Duodenal mucosa (tissue), 2 donors: Measurements from ENCODE around the gene ZNF845.
"Not testable (repeated sequence)": the region's sequence is repeated elsewhere in the genome, so short reads cannot be mapped to it uniquely, and the experiment has no call there.

Experiments used
- H3K27ac ChIP-seq: one replicate; pipeline ENCODE4 v1.7.0; 2013; ENCODE audit warnings: low read depth, low read length
- H3K27me3 ChIP-seq, 2 donors: one replicate each; pipeline ENCODE4 v1.7.0; 2013; ENCODE audit warnings: low read length in 2 of 2, control low read depth in 1 of 2; ENCODE audit not compliant: insufficient read depth in 2 of 2, control insufficient read depth in 1 of 2
- H3K36me3 ChIP-seq, 2 donors: one replicate each; pipeline ENCODE4 v1.7.0; 2013; ENCODE audit warnings: low read length in 2 of 2, control low read depth in 1 of 2; ENCODE audit not compliant: insufficient read depth in 2 of 2, control insufficient read depth in 1 of 2
- H3K4me1 ChIP-seq, 2 donors: one replicate each; pipeline ENCODE4 v1.7.0; 2013; ENCODE audit warnings: low read length in 2 of 2, control low read depth in 1 of 2; ENCODE audit not compliant: insufficient read depth in 2 of 2, control insufficient read depth in 1 of 2
- H3K4me3 ChIP-seq, 2 donors: one replicate each; pipeline ENCODE4 v1.7.0; 2013; ENCODE audit warnings: low read length in 2 of 2, low read depth in 1 of 2
- H3K9ac ChIP-seq, 2 donors: one replicate each; pipeline ENCODE4 v1.7.0; 2013; ENCODE audit warnings: low read length in 2 of 2, low read depth in 1 of 2
- H3K9me3 ChIP-seq, 2 donors: one replicate each; pipeline ENCODE4 v1.7.0; 2013; ENCODE audit warnings: low read length in 2 of 2, control low read depth in 1 of 2; ENCODE audit not compliant: control insufficient read depth in 1 of 2

The ZNF845 gene

DNA sequence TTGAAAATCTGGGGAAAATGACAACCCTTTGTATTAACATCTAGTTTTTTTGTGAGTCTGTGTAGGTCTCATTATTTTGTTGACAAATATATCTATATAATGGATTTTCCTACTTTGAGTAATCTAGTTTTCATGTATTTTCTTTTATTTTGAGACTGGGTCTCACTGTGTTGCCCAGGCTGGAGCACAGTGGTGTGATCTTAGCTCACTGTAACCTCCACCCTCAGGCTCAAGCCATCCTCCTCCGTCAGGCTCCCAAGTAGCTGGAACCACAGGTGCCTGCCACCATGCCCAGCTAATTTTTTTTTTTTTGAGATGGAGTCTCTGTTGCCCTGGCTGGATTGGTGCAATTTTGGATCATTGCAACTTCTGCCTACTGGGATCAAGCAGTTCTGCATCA, 41.2 kb downstream of the ZNF845 start:
- Histone ChIP-seq H3K36me3 (peaks cover 19 to 64% of the 10 kb centered on the region in 2 donors), H3K27me3 (no peaks in the 10 kb centered on the region), H3K4me3 (no peak overlapping the region), H3K9me3 (peaks cover 14 to 20% of the 10 kb centered on the region in 2 donors), H3K4me1 (no peaks in the 10 kb centered on the region), H3K27ac (no peak overlapping the region), H3K9ac (no peak overlapping the region)

DNA sequence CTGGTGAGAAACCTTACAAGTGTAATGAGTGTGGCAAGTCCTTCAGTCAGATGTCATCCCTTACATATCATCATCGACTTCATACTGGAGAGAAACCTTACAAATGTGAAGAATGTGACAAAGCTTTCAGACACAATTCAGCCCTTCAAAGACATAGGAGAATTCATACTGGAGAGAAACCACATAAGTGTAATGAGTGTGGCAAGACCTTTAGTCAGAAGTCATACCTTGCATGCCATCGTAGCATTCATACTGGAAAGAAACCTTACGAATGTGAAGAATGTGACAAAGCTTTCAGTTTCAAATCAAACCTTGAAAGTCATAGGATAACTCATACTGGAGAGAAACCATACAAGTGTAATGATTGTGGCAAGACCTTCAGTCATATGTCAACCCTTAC, 47.8 kb downstream of the ZNF845 start:
- H3K27me3 ChIP-seq: no peaks in the 10 kb centered on the region
- H3K9ac ChIP-seq: no peak overlapping the region
- H3K27ac ChIP-seq: no peak overlapping the region
- peaks cover 57 to 72% of the 10 kb centered on the region in 2 donors for H3K9me3 ChIP-seq
- peaks cover 35 to 61% of the 10 kb centered on the region in 2 donors for H3K36me3 ChIP-seq
- H3K4me1 ChIP-seq: no peaks in the 10 kb centered on the region
- H3K4me3 ChIP-seq: no peak overlapping the region

DNA sequence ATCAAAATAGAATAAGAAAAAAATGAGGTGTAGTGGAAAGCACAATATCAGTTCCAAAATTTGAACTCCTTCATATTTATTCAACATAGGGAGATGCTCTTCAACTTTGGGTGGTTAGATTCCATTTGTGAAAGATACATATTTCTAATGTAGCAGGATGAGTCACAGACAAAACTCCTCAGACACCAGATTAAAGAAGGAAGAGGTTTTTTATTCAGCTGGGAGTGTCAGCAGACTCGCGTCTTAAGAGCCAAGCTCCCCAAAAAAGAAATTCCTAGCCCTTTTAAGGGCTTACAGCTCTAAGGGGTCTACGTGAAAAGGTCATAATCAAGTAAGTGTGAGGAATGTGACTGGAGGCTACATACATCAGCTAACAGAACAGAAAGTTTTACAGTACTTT, 54.6 kb downstream of the ZNF845 start:
- no peaks in the 10 kb centered on the region for H3K4me1 ChIP-seq
- peaks cover 6 to 11% of the 10 kb centered on the region in 2 donors for H3K36me3 ChIP-seq
- peaks cover 41 to 51% of the 10 kb centered on the region in 2 donors for H3K9me3 ChIP-seq
- no peak overlapping the region for H3K4me3 ChIP-seq
- H3K9ac ChIP-seq: no peak overlapping the region
- no peak overlapping the region for H3K27ac ChIP-seq
- no peaks in the 10 kb centered on the region for H3K27me3 ChIP-seq

DNA sequence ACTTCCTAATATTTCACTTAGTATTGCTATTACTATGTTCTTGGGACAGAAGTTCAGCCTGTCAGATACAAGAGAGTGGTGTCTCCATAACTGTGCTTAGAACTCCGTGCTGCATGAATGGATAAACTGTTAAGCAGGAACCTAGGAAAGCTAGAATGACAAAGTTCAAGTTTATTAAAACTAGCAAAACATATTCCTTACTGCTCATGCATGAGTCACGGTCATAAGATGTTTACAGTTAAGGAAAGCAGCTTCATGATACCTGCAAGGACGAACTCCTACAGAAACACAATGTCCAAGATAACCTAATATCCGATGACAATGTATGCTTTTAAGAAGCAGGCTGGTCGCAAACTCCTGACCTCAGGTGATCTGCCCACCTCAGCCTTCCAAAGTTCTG, 55.4 kb downstream of the ZNF845 start:
- Histone ChIP-seq H3K27me3 (no peaks in the 10 kb centered on the region), H3K9me3 (peaks cover 33 to 43% of the 10 kb centered on the region in 2 donors), H3K36me3 (peaks cover 6 to 11% of the 10 kb centered on the region in 2 donors), H3K4me1 (no peaks in the 10 kb centered on the region), H3K27ac (no peak overlapping the region), H3K4me3 (no peak overlapping the region), H3K9ac (no peak overlapping the region)

DNA sequence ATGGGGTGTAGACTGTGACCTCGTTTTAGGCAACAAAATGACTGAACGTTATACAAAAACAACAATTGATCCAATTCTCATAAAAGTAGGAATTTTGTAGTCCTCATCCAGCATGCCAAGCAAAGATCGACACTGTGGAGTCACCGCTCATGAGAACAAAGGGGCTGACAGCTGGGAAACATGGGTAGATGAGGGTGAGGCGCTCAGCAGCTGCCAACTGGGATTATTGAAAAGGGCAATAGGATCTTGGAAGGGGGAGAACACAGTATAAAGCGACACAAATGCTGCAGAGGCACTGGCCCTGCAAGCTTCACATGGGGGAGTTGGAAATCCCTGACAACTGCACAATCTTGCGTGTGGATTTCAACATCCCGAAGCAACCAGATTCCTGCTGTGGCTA, 56.0 kb downstream of the ZNF845 start:
- H3K9ac ChIP-seq: no peak overlapping the region
- H3K9me3 ChIP-seq: peaks cover 28 to 40% of the 10 kb centered on the region in 2 donors
- no peaks in the 10 kb centered on the region for H3K4me1 ChIP-seq
- H3K36me3 ChIP-seq: peaks cover 6 to 11% of the 10 kb centered on the region in 2 donors
- H3K4me3 ChIP-seq: no peak overlapping the region
- H3K27me3 ChIP-seq: no peaks in the 10 kb centered on the region
- H3K27ac ChIP-seq: no peak overlapping the region

DNA sequence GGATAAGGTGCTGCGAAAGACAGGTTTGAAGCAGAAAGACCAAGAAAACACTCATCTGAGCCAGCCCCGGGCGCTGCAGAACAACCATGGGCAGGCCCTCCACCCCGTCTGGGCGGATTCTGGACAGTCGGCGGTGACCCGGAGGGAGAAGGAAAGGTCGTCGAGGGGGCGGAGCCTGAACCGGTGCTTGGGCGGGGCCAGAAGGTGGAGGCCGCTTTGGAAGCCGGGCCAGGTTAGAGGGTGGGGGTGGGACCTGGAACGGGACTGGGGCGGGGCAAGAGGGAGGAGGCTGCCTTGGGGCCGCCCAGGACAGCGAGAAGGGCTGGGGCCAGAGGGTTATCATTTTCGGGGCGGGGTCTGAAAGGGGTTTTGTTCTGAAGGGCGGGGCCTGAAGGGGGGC, 56.4 kb downstream of the ZNF845 start:
- no peak overlapping the region for H3K27ac ChIP-seq
- peaks cover 6 to 9% of the 10 kb centered on the region in 2 donors for H3K36me3 ChIP-seq
- peaks cover 24 to 40% of the 10 kb centered on the region in 2 donors for H3K9me3 ChIP-seq
- no peaks in the 10 kb centered on the region for H3K4me1 ChIP-seq
- H3K27me3 ChIP-seq: no peaks in the 10 kb centered on the region
- no peak overlapping the region for H3K9ac ChIP-seq
- H3K4me3 ChIP-seq: no peak overlapping the region

DNA sequence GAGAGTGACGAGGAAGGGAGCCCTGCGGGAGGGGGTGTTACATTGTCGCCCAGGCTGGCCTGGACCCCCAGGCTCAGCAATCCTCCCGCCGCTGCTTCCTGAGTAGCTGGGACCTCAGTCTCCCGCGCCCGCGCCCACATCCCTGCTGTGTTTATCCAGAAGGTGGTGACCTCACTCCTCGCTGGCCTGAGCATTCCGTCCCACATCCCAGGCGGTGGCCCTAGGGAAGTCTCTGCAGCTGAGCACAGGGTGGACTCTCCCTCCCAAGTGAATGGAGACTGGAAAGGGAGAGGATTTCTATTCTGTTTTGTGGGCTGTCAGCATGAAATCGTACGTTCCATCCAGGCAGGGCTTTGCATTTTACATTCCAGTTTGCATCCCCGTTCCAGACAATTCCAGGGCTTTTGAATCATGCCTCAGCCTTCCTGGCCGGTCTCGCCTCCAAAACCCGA, 61.0 kb downstream of the ZNF845 start:
- peaks cover 0 to 10% of the 10 kb centered on the region in 2 donors for H3K36me3 ChIP-seq
- H3K27ac ChIP-seq: peak overlapping the region; percentile 61
- peak overlapping the region; percentile 7 to 69 for H3K9ac ChIP-seq
- peak overlapping the region; percentile 78 to 83 for H3K4me3 ChIP-seq
- no peaks in the 10 kb centered on the region for H3K27me3 ChIP-seq
- H3K9me3 ChIP-seq: peaks cover 7 to 8% of the 10 kb centered on the region in 2 donors
- H3K4me1 ChIP-seq: peaks cover 5 to 6% of the 10 kb centered on the region in 2 donors

DNA sequence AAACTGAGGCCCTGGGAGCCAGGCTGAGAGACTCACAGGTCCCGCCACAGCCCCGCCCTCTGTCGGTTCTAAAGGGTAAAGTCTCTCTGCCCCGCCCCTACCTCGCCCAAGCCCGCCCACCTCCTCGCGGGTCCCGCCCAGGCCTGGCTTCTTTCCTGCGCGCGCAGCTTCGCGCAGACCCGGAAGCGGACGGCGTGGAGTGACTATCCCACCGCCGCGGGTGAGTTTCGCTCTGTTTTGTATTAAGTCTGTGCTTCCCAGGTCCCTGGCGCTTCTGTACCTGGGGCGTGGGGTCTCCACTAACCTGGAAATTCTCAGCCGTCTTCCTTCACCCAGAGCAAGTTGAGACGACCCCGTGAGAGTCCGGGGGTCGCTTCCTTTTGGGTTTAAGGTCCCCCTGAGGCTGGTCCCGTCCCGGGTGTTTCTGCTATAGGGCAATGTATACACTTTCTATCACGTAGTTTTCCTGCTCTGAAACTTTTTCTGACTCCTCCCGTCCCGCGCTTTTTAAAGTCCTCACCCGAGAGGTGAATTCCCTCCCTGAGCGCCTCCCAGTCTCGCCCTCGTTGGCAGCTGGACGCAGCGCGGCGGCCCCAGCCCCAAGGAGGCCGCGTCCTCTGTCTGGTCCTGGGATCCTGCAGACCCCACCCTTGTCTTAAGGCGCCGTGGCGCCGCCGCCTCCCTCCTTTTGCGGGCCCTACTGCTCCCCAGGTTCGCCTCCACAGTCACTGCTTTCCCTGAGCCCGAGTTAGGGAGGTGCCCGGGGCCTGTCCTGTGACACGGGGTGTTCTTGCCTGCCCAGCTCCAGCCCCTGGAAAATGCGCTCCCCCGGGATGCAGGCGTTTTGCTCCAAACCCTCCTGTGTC, 61.7 kb downstream of the ZNF845 start, which contains the start of gene ZNF765:
TSS of gene ZNF765 (plus strand) at position 176 of the 866 bp plus-strand sequence. CDS start 2,867 bp downstream, outside the sequence.
- H3K9ac ChIP-seq: peak within 1 kb of the TSS; percentile 44 to 69
- no peaks in the 10 kb centered on the region for H3K27me3 ChIP-seq
- H3K36me3 ChIP-seq: peaks cover 4 to 17% of the 10 kb centered on the region in 2 donors
- H3K27ac ChIP-seq: peak within 1 kb of the TSS; percentile 61
- peak within 1 kb of the TSS; percentile 78 to 83 for H3K4me3 ChIP-seq
- H3K9me3 ChIP-seq: peaks cover 3 to 4% of the 10 kb centered on the region in 2 donors
- peaks cover 5 to 6% of the 10 kb centered on the region in 2 donors for H3K4me1 ChIP-seq

DNA sequence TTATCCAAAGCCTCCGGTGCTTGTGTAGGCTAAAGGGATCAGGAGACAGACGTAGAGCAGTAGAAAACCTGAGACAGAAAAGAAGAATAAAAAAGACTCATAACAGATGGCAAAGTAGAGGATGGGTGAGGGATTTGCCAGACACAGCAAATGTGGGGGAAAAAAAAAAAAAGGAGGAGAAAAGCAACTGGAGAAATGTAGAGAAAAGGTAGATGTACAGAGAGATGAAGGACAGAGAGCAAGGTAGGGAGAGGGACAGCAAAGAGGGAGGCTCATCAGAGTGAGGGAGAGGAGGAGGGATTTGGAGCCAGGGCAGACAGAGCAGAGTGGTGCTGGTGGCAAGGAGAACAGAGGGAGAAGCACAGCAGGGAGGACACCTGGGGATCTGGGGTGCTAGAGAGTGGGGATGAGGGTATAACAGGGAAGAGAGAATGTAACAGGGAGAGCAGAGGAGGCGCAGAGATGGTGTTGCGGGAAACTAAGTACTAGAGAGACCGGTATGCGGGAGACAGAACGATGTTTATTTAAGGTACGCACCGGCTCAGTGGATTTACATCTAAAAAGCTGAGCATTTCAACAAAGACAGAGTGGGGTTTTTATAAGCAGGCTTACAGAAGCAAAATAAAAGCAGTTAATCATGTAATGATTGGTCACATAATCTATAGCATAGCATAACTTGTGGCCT, 62.4 kb downstream of the ZNF845 start:
- not testable (repeated sequence) for H3K27me3 ChIP-seq, H3K9me3 ChIP-seq, H3K27ac ChIP-seq, H3K4me1 ChIP-seq
- Histone ChIP-seq H3K4me3 (peak overlapping the region; percentile 78 to 83), H3K36me3 (peaks cover 5 to 23% of the 10 kb centered on the region in 2 donors), H3K9ac (peak overlapping the region; percentile 44 to 69)

DNA sequence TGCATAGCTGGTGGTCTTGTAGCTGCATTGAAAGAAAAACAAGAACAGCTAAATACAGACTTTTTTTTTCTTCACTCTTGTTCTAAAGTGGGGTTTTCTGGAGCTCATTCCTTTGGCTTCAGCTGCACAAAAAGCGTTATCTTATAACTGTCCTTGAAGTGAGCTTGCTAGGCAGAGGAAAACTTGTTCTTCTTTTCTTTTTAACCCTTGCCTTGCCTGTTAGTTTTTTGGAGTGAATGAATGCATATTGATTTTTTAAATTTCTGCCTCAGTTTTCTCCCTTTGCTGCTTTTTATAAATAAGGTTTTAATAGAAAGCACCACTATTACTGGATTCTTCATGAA, 62.9 kb downstream of the ZNF845 start:
- H3K27me3 ChIP-seq: no peaks in the 10 kb centered on the region
- peak overlapping the region in 1 of 2 donors; percentile 78 for H3K4me3 ChIP-seq

More for the DNA sequence above, 62.9 kb downstream of the ZNF845 start:
- no peak overlapping the region for H3K27ac ChIP-seq
- peaks cover 5 to 25% of the 10 kb centered on the region in 2 donors for H3K36me3 ChIP-seq
- H3K9ac ChIP-seq: no peak overlapping the region
- H3K9me3 ChIP-seq: peaks cover 0 to 7% of the 10 kb centered on the region in 2 donors
- H3K4me1 ChIP-seq: peaks cover 5 to 6% of the 10 kb centered on the region in 2 donors
